ENCODE results near the gene SORCS2. TPM values are rescaled to one million over a fixed set of nuclear protein-coding genes. Genes with fewer than 3 reads are reported as not detected.

Gene SORCS2
- total RNA-seq (1 to 10 TPM; 2.7 to 7.7 TPM), polyA plus RNA-seq (1 to 10 TPM; 2.2 to 2.3 TPM)
- long read RNA-seq, donor 1, partial matches to known transcripts, result 6 of 7 reads
- long read RNA-seq, donor 1, other reads (novel, unspliced or antisense), result 0 of 7 reads
- long read RNA-seq, donor 2, result 0 reads
- long read RNA-seq, donor 3, result 0 reads
- long read RNA-seq, donor 4, result 0 reads
- long read RNA-seq, donor 5, partial matches to known transcripts, result 0 of 1 reads
- long read RNA-seq, donor 5, other reads (novel, unspliced or antisense), result 0 of 1 reads

DNA sequence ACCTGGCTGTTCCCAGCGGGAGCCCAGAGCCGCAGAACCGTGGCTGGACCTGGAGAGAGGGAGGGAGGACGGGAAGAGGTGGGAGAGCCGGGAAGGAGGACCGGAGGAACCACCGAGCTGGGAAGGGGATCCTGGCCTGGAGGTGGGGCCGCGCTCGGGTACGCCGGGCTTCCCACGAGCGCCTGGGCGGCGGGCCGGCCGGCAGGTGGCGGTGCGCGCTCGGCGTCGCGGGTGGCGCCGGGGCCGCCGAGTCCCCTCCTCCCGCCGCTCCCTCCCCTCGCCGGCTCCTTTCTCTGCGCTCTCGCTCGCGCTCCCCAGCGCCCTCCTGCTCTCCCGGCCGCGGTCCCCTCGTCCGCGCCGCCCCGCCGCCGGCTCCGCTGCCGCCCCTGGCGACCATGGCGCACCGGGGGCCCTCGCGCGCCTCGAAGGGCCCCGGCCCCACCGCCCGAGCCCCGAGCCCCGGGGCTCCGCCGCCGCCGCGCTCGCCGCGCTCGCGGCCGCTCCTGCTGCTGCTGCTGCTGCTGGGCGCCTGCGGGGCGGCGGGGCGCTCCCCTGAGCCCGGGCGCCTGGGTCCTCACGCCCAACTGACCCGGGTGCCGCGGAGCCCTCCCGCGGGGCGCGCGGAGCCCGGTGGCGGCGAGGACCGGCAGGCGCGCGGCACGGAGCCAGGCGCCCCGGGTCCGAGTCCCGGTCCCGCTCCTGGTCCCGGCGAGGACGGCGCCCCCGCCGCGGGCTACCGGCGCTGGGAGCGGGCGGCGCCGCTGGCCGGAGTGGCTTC is at the start of gene SORCS2:
TSS of gene SORCS2 (plus strand) at position 287 of the 778 bp plus-strand sequence.
- 1% methylated on average over 52 to 116 of the region's 116 CpGs for WGBS, 2 donors
- H3K9ac ChIP-seq (ENCODE audit: insufficient read depth in 1 of 2, low read length in 2 of 2), result no peak within 1 kb of the TSS

DNA sequence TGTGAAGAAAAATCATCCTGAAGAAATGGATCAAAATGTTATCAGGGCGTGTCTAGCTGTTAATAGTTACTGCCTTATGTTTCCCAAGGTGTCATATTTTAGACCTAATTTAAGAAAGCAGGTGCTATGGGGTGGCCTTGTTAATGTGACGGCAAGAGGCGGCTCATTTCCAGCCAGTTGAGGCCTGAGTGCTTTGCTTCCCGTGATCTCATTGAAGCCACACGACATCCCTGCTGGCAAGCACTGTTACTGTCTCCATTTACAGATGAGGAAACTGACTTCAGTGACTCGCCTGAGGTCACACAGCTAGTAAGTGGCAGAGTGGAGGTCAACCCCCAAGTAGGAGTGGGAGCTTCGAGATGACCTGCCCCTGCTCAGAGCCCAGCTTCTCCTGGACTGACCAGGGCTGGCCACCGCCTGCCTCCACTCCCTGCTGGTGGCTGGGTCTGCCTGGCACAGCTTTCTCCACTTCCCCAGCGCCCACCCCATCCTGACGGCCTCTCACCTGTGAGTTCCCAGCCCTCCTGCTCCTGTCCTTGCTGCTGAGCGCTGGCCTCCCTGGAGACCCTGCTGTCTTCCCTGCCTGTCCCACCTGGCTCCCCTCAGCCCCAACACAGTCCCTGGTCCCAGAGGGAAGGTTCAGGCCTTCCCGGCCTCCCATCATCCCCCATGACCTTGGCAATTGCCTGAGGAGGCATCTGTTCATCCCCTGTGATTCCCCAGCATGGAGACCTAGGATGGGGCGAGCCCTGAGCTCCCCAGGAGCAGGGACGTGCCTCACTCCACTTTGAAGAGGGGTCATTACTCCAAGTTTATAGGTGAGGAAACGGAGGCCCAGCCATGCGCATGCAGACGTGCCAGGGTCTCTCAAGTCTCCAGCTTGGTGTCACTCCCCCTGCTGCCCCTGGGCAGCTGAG is 47.7 kb upstream of the SORCS2 start:
- Histone ChIP-seq H3K27ac (ENCODE audit: low read depth in 1 of 2, low read length in 1 of 2) (no peak overlapping the region), H3K27me3 (ENCODE audit: control insufficient read depth in 3 of 3, insufficient read depth in 3 of 3, low read length in 2 of 3) (no peaks in the 10 kb centered on the region), H3K36me3 (ENCODE audit: control insufficient read depth in 4 of 4, insufficient read depth in 4 of 4, low read length in 4 of 4) (no peaks in the 10 kb centered on the region), H3K4me1 (ENCODE audit: control insufficient read depth in 5 of 5, insufficient read depth in 5 of 5, low read length in 5 of 5) (peaks cover 0 to 2% (median 0%) of the 10 kb centered on the region in 5 donors), H3K4me3 (no peak overlapping the region), H3K9ac (ENCODE audit: insufficient read depth in 1 of 2, low read length in 2 of 2) (no peak overlapping the region), H3K9me3 (ENCODE audit: control insufficient read depth in 4 of 4, insufficient read depth in 3 of 4, low read length in 3 of 4) (no peaks in the 10 kb centered on the region)
- TF ChIP-seq, protein P1, sequence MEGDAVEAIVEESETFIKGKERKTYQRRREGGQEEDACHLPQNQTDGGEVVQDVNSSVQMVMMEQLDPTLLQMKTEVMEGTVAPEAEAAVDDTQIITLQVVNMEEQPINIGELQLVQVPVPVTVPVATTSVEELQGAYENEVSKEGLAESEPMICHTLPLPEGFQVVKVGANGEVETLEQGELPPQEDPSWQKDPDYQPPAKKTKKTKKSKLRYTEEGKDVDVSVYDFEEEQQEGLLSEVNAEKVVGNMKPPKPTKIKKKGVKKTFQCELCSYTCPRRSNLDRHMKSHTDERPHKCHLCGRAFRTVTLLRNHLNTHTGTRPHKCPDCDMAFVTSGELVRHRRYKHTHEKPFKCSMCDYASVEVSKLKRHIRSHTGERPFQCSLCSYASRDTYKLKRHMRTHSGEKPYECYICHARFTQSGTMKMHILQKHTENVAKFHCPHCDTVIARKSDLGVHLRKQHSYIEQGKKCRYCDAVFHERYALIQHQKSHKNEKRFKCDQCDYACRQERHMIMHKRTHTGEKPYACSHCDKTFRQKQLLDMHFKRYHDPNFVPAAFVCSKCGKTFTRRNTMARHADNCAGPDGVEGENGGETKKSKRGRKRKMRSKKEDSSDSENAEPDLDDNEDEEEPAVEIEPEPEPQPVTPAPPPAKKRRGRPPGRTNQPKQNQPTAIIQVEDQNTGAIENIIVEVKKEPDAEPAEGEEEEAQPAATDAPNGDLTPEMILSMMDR (IDR thresholded peaks at IDR 0.05; ENCODE audit: control extremely low read depth, extremely low read depth), result no peak
- no peak for DNase-seq
- 82 to 90% methylated on average over 17 of the region's 17 CpGs for WGBS, 2 donors
- no peak for ATAC-seq (ENCODE audit: insufficient read depth, low FRiP score)

More for the DNA sequence above, at the start of gene SORCS2:
- no peak within 1 kb of the TSS for H3K27ac ChIP-seq (ENCODE audit: low read depth in 1 of 2, low read length in 1 of 2)
- ATAC-seq (ENCODE audit: insufficient read depth, low FRiP score) (peak; percentile 60), DNase-seq (peak; percentile 78 to 81 (median 79))
- H3K4me1 ChIP-seq (ENCODE audit: control insufficient read depth in 5 of 5, insufficient read depth in 5 of 5, low read length in 5 of 5), result peaks cover 0 to 17% (median 10%) of the 10 kb centered on the region in 5 donors
- TF ChIP-seq, protein P1 (IDR thresholded peaks at IDR 0.05; ENCODE audit: control extremely low read depth, extremely low read depth), result peak; percentile 23
- H3K27me3 ChIP-seq (ENCODE audit: control insufficient read depth in 3 of 3, insufficient read depth in 3 of 3, low read length in 2 of 3), result peaks cover 4 to 46% (median 37%) of the 10 kb centered on the region in 3 donors
- H3K9me3 ChIP-seq (ENCODE audit: control insufficient read depth in 4 of 4, insufficient read depth in 3 of 4, low read length in 3 of 4), result no peaks in the 10 kb centered on the region
- no peaks in the 10 kb centered on the region for H3K36me3 ChIP-seq (ENCODE audit: control insufficient read depth in 4 of 4, insufficient read depth in 4 of 4, low read length in 4 of 4)
- H3K4me3 ChIP-seq, result no peak within 1 kb of the TSS

DNA sequence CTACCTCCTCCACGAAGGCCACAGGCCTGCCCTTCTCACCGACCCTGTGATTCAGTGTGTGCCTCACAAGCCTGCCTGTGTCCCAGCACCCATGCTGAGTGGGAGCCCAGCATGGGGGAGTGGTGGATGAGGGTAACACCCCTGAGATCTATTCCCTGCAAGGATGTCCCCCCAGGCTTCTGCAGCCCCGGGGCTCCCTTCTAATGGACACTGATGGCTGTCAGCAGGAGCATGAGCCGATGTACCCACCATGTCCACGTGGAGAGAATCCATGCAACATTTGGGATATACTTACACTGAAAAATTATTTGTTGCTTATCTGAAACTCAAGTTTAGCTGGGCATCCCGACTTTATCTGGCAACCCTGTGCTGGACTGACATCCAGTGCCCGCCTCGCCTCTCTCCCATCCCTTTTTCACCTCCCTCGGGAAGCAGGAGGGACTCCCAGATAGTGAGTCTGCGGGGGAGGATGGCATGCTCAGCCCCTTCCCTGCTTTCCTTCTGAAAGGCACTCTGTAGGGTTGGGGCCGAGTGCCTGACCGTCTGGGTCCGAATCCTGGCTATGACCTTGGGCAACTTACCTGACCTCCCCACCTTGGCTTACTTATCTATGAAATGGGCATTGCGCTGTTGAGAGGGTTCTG is 46.9 kb upstream of the SORCS2 start:
- TF ChIP-seq, protein P1 (IDR thresholded peaks at IDR 0.05; ENCODE audit: control extremely low read depth, extremely low read depth), result no peak
- no peaks in the 10 kb centered on the region for H3K27me3 ChIP-seq (ENCODE audit: control insufficient read depth in 3 of 3, insufficient read depth in 3 of 3, low read length in 2 of 3)
- no peak overlapping the region for H3K9ac ChIP-seq (ENCODE audit: insufficient read depth in 1 of 2, low read length in 2 of 2)
- H3K4me3 ChIP-seq, result no peak overlapping the region
- no peaks in the 10 kb centered on the region for H3K36me3 ChIP-seq (ENCODE audit: control insufficient read depth in 4 of 4, insufficient read depth in 4 of 4, low read length in 4 of 4)
- no peaks in the 10 kb centered on the region for H3K9me3 ChIP-seq (ENCODE audit: control insufficient read depth in 4 of 4, insufficient read depth in 3 of 4, low read length in 3 of 4)
- H3K4me1 ChIP-seq (ENCODE audit: control insufficient read depth in 5 of 5, insufficient read depth in 5 of 5, low read length in 5 of 5), result peaks cover 0 to 4% (median 0%) of the 10 kb centered on the region in 5 donors
- DNase-seq, result no peak
- 76 to 83% methylated on average over 14 of the region's 14 CpGs for WGBS, 2 donors
- H3K27ac ChIP-seq (ENCODE audit: low read depth in 1 of 2, low read length in 1 of 2), result no peak overlapping the region
- ATAC-seq (ENCODE audit: insufficient read depth, low FRiP score), result no peak
